HFFc6 (cell line): ENCODE data around the gene ASTN2. TPM values are rescaled to one million over a fixed set of nuclear protein-coding genes. Genes with fewer than 3 reads are reported as not detected.

Source experiments
- DNase-seq: peaks from one replicate; pipeline ENCODE4 v3.0.0-alpha.2; 2018
- H3K27ac Mint-ChIP-seq: 2 replicates; pipeline ENCODE4 v1.8.0; 2020; ENCODE audit warnings: mild to moderate bottlenecking, mixed read lengths
- H3K27me3 Mint-ChIP-seq: 2 replicates; pipeline ENCODE4 v1.8.0; 2021; ENCODE audit warnings: mild to moderate bottlenecking, moderate library complexity, mixed read lengths; ENCODE audit not compliant: insufficient read depth
- H3K36me3 Mint-ChIP-seq: 2 replicates; pipeline ENCODE4 v1.8.0; 2021; ENCODE audit warnings: low read depth, mixed read lengths
- H3K4me1 Mint-ChIP-seq: 2 replicates; pipeline ENCODE4 v1.8.0; 2020; ENCODE audit warnings: low read depth, mixed read lengths
- H3K4me3 Mint-ChIP-seq: 2 replicates; pipeline ENCODE4 v1.8.0; 2020; ENCODE audit warnings: mild to moderate bottlenecking, moderate library complexity, mixed read lengths
- H3K9me3 Mint-ChIP-seq: 2 replicates; pipeline ENCODE4 v1.8.0; 2020; ENCODE audit warnings: mild to moderate bottlenecking, mixed read lengths
- total RNA-seq, 6 experiments: library from RNA; stranded (reverse); fragmentation: NEBNext Ultra II Directional; extraction: Animal tissue kit (Norgen Biotek cat#: 25700); gene quantifications; 2 replicates in 1 of 6; 3 replicates in 5 of 6; pipeline ENCODE4 v1.2.3, GENCODE V29; 2021
- TF ChIP-seq, protein P1 (sequence below): fragments of 200-600 bp; sonication (generic); IDR thresholded peaks from 2 replicates; pipeline ENCODE4 v1.5.0; 2021; ENCODE audit warnings: antibody characterized with exemption, mild to moderate bottlenecking

The ASTN2 gene
- total RNA-seq, 6 experiments from 2014 or later = 7.3 to 9.7 (median 8.3) TPM

DNA sequence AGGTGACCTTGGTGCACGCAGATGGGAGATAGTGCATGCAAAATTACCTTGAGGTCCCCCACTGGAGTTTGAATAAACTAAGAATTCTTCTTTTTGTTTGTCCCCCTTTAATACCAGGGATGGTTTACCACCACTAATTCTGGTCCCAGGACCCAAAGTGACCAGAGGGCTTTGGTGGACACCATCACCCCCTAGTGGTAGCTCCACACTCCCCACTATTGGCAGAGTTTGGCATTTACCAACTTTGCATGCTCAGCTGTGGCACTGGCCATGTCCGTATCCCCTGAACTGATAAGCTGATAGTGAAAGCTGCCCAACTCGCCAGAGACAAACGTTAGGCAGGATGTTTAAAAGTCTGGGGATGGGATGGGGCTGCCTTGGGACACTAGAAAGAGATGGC, 3.3 kb downstream of the ASTN2 start:
- Mint-ChIP-seq H3K36me3 (no peaks in the 10 kb centered on the region), H3K9me3 (peaks cover 20% of the 10 kb centered on the region), H3K4me1 (no peaks in the 10 kb centered on the region), H3K27ac (no peak overlapping the region), H3K4me3 (no peak overlapping the region), H3K27me3 (peaks cover 2% of the 10 kb centered on the region)
- DNase-seq = no peak
- TF ChIP-seq, protein P1, sequence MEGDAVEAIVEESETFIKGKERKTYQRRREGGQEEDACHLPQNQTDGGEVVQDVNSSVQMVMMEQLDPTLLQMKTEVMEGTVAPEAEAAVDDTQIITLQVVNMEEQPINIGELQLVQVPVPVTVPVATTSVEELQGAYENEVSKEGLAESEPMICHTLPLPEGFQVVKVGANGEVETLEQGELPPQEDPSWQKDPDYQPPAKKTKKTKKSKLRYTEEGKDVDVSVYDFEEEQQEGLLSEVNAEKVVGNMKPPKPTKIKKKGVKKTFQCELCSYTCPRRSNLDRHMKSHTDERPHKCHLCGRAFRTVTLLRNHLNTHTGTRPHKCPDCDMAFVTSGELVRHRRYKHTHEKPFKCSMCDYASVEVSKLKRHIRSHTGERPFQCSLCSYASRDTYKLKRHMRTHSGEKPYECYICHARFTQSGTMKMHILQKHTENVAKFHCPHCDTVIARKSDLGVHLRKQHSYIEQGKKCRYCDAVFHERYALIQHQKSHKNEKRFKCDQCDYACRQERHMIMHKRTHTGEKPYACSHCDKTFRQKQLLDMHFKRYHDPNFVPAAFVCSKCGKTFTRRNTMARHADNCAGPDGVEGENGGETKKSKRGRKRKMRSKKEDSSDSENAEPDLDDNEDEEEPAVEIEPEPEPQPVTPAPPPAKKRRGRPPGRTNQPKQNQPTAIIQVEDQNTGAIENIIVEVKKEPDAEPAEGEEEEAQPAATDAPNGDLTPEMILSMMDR = peak; percentile 53

DNA sequence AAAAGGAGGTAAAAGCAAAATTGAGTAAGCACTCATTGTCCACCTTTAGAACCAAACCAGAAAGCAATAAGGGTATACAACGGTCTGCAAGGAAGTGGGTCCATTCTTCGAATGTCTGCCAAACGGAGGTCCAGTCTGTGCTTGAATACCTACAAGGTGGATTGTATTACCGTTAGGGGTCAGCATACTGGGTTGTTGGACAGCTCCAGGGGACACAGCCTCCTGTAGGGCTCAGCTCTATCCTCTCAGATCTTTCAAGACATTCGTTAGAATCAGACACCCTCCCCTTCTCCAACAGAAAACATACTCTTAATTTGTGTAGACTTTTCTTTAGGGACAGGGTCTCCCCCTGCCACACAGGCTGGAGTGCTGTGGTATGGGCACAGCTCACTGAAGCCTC, 5.5 kb downstream of the ASTN2 start:
- Mint-ChIP-seq H3K27ac (no peak overlapping the region), H3K27me3 (peaks cover 2% of the 10 kb centered on the region), H3K9me3 (peaks cover 27% of the 10 kb centered on the region), H3K4me1 (no peaks in the 10 kb centered on the region), H3K36me3 (no peaks in the 10 kb centered on the region), H3K4me3 (no peak overlapping the region)
- TF ChIP-seq, protein P1 = no peak
- no peak for DNase-seq

DNA sequence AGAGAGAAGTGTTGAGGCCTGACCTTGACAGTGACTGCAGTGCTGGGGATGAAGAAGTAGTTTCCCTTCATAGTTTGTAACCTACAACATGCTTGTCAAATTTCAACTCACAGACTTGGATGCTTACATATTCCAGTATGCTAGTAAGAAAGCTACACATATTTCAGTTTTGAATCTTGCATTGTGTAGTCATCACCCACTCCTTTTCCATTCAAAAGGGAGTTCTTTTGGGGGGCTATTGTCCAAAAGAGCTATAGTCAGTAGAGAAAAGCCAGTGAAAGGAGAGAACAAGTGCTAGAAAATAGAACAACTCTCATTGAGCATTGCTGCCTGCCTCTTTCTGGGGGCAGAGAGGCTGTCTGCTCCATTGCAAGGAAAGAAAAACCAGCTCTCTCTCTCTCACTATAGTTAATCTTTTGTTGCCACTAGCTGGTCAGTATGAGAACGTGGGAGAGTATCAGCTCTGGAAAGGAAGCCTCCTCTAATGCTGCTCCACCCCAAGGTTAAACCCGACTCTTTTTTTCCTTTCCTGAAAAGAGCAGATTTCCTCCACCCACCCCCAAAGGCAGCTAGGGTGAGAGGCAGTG, 7.3 kb downstream of the ASTN2 start:
- Mint-ChIP-seq H3K36me3 (no peaks in the 10 kb centered on the region), H3K27me3 (no peaks in the 10 kb centered on the region; the same call in none of the 2 replicates), H3K4me1 (no peaks in the 10 kb centered on the region), H3K27ac (no peak overlapping the region), H3K9me3 (peaks cover 26% of the 10 kb centered on the region), H3K4me3 (no peak overlapping the region)
- TF ChIP-seq, protein P1 = no peak
- no peak for DNase-seq

DNA sequence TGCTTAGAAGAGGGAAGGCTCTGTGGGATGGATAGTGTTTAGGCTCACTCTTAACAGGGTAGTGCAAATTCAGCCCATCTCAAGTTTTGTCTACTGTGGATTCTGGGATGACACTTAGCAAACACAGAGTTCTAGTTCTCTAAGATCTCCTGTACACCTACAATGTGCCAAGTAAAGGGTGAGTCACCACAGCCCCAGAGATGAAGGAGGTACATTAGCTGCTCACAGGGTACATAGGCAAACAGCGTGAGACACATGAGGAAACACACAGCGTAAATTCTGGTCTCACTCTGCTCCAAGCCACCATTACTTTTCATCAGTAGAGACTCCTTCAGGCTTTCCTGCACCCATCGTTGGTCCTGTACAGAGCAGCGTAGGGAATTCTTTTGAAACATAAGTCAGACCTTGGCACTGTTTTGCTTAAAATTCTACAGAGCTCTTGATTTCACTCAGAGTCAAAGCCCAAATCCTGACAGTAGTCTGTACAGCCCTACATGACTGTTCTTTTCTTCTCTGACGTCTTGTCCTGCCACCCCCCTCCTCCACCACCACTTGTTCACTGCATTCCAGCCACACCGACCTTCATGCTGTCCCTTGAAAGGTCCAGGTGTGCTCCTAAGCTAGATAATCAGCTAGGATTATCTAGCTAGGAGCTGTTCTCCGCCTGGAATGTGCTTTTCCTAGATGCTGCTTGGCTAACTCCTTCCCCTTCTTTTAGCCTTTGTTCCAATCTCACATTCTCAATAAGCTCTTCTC, 8.7 kb downstream of the ASTN2 start:
- H3K9me3 Mint-ChIP-seq = peaks cover 26% of the 10 kb centered on the region
- DNase-seq = no peak
- no peaks in the 10 kb centered on the region for H3K36me3 Mint-ChIP-seq
- no peak overlapping the region for H3K4me3 Mint-ChIP-seq
- H3K27me3 Mint-ChIP-seq = no peaks in the 10 kb centered on the region; the same call in none of the 2 replicates
- no peaks in the 10 kb centered on the region for H3K4me1 Mint-ChIP-seq
- no peak overlapping the region for H3K27ac Mint-ChIP-seq
- TF ChIP-seq, protein P1 = no peak

DNA sequence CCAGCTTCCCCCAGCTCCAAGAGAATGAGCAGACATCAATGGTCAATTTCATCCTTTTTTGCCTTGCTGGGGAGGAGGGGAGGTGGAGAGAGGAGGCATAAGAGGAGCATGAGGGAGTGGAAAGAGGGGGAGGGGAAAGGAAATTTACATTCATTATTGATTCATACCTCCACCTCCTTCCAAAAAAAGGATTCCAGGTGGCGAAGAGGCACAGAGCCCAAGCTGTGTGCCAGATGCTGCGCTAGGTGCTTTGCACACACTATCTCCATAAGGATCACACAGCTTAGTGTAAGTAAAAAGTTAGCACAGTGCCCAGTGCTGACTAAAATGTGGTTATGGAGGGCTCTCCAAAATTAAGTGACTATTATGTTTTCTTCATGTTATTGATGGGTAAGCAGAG, 11.0 kb downstream of the ASTN2 start:
- TF ChIP-seq, protein P1 = no peak
- no peaks in the 10 kb centered on the region; the same call in 1 of the 2 replicates for H3K27me3 Mint-ChIP-seq

More for the DNA sequence above, 11.0 kb downstream of the ASTN2 start:
- DNase-seq = no peak
- peaks cover 29% of the 10 kb centered on the region for H3K9me3 Mint-ChIP-seq
- H3K27ac Mint-ChIP-seq = no peak overlapping the region
- no peaks in the 10 kb centered on the region for H3K36me3 Mint-ChIP-seq
- H3K4me1 Mint-ChIP-seq = no peaks in the 10 kb centered on the region
- no peak overlapping the region for H3K4me3 Mint-ChIP-seq
